Thyroid gland (tissue), 4 donors: ENCODE measurements around the gene HMX3. TPM values are rescaled to one million over a fixed set of nuclear protein-coding genes. Genes with fewer than 3 reads are reported as not detected.
A peak's percentile ranks its signal among the peaks of the same experiment; 100 is the strongest.

Experiments
- DNase-seq, 2 donors: peaks; one replicate each; pipeline ENCODE4 v3.0.0-alpha.2; 2019
- H3K27ac ChIP-seq, 3 donors: fragments of 200-600 bp; sonication (generic); 1 replicate in 2 of 3; 2 replicates in 1 of 3; pipeline ENCODE4 v1.5.1; 2016 to 2019; ENCODE audit warnings: mild to moderate bottlenecking in 1 of 3, moderate library complexity in 1 of 3
- H3K27me3 ChIP-seq: fragments of 200-600 bp; sonication (generic); one replicate; pipeline ENCODE4 v1.5.1; 2019
- H3K36me3 ChIP-seq, 2 donors: fragments of 200-600 bp; sonication (generic); one replicate each; pipeline ENCODE4 v1.5.1; 2016 to 2019
- H3K4me1 ChIP-seq, 2 donors: fragments of 200-600 bp; sonication (generic); one replicate each; pipeline ENCODE4 v1.5.1; 2017 to 2019
- H3K4me3 ChIP-seq, 3 donors: fragments of 200-600 bp; sonication (generic); replicated peaks in 1 of 3; 1 replicate in 2 of 3; 2 replicates in 1 of 3; pipeline ENCODE4 v1.5.1; 2016; ENCODE audit warnings: mild to moderate bottlenecking in 1 of 3
- H3K9me3 ChIP-seq: fragments of 200-600 bp; sonication (generic); one replicate; pipeline ENCODE4 v1.5.1; 2017
- POLR2A ChIP-seq, 2 donors: fragments of 450-650 bp; IDR thresholded peaks; one replicate each; pipeline ENCODE4 v1.6.1; 2017; ENCODE audit warnings: antibody characterized with exemption in 2 of 2, mild to moderate bottlenecking in 2 of 2, moderate library complexity in 1 of 2
- WGBS, 2 donors: methylation state at CpG; one replicate each; pipeline ENCODE4 v1.1.5; 2017; 5-methylcytosine and 5-hydroxymethylcytosine counted together
- intact Hi-C: fragments of 100-400 bp; cut with DNase I; formaldehyde crosslinking; loops from one replicate; pipeline ENCODE4 v1.15.1; 2023
- total RNA-seq, 4 donors: library from RNA; depleted of rRNA; stranded (reverse); fragments of >200 nt; gene quantifications; one replicate each; pipeline ENCODE4 v1.2.3, GENCODE V29; 2016
- TF ChIP-seq, protein P1 (sequence below), 6 experiments: fragments of 200-600 bp in 3 of 6; fragments of 450-650 bp in 3 of 6; sonication (generic) in 3 of 6; IDR thresholded peaks; one replicate each; pipeline ENCODE4 v1.5.1; 2016 to 2019; ENCODE audit warnings: antibody characterized with exemption in 6 of 6, mild to moderate bottlenecking in 2 of 6, inconsistent platforms in 1 of 6, moderate library complexity in 1 of 6

The HMX3 gene
- total RNA-seq, result not detected

DNA sequence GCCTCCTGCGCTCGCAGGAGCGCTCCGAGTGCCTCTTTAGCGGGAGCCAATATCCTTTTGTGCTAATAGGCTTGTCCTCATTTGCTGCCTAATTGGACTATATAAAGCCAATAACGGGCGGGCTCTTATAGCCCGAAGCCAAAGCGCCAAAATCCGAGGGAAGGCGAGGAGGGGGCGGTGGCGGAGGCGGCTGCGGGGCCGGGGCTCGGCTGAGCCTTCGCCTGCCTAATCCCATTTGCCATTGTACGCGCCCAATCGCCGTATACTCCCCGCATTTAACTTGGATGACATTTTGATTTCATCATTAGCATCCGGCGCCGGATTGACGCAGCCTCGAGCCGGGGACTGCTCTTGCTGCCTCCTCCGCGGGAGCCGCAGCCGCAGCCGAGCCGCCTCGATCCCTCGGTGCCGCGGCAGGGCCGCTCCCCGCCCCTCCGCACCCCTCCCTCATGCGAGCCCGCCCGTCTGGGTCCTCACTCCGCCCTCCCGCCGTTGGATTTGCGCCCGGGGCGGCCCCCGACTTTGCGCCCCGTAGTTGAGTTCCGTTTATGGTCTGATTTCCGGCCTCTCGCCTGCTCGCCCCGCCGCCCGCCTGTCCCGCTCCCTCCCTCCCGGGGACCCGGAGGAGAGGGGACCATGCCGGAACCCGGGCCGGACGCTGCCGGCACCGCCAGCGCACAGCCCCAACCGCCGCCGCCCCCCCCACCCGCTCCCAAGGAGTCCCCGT lies at the start of gene HMX3:
Gene HMX3, plus strand, starts transcription at position 556 of the 727 bp plus-strand sequence. Its CDS starts 81 bp downstream, at position 637.
- Histone ChIP-seq H3K4me3 (peak within 1 kb of the TSS in 1 of 3 donors; percentile 13), H3K9me3 (no peaks in the 10 kb centered on the region), H3K36me3 (no peaks in the 10 kb centered on the region), H3K4me1 (peaks cover 35 to 58% of the 10 kb centered on the region in 2 donors), H3K27ac (no peak within 1 kb of the TSS), H3K27me3 (peaks cover 67% of the 10 kb centered on the region)
- TF ChIP-seq, protein P1, sequence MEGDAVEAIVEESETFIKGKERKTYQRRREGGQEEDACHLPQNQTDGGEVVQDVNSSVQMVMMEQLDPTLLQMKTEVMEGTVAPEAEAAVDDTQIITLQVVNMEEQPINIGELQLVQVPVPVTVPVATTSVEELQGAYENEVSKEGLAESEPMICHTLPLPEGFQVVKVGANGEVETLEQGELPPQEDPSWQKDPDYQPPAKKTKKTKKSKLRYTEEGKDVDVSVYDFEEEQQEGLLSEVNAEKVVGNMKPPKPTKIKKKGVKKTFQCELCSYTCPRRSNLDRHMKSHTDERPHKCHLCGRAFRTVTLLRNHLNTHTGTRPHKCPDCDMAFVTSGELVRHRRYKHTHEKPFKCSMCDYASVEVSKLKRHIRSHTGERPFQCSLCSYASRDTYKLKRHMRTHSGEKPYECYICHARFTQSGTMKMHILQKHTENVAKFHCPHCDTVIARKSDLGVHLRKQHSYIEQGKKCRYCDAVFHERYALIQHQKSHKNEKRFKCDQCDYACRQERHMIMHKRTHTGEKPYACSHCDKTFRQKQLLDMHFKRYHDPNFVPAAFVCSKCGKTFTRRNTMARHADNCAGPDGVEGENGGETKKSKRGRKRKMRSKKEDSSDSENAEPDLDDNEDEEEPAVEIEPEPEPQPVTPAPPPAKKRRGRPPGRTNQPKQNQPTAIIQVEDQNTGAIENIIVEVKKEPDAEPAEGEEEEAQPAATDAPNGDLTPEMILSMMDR (IDR thresholded peaks at IDR 0.05), result no peak
- TF ChIP-seq POLR2A (IDR thresholded peaks at IDR 0.05), result no peak
- DNase-seq, result no peak
- intact Hi-C loops, result no loop called here
- WGBS, 2 donors, result 2 to 4% methylated on average over 31 to 60 of the region's 76 CpGs

DNA sequence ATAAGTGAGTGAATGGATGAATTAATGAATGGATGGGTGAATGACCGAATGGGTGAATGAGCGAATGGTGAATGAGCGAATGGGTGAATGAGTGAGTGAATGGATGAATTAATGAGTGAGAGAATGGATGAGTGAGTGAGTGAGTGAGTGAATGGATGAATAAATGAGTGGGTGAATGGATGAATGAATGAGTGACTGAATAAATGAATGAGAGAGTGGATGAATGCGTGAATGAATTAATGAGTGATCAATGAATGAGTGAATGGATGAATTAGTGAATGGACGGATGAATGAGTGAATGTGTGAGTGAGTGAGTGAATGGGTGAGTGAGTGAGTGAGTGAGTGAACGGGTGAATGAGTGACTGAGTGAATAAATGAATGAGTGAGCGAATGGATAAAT lies 49.5 kb upstream of the HMX3 start:
- intact Hi-C loops, result no loop called here
- WGBS, 2 donors, result 90 to 91% methylated on average over 7 of the region's 7 CpGs

DNA sequence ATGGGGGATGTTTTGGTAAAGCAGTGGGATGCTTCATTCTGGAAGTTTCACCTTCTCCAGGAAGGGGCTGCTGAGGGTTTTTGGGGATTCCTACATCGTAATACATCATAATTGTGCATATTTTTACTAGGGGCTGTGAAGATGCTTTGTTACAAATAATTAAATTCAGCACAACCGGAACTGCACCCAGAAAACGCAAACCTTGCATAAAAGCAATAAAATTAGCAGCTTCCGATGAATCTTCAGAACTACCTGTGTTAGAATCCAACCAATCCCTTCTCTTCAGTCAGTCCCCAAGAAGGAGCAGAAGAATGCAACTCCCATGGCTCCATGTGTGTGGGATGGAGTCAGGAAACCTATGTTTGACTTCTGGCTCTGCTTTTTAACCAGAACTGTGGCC lies 48.4 kb upstream of the HMX3 start:
- 91 to 92% methylated on average over 4 of the region's 4 CpGs for WGBS, 2 donors
- no peaks in the 10 kb centered on the region for H3K36me3 ChIP-seq
- no peak overlapping the region for H3K4me3 ChIP-seq
- no peak overlapping the region for H3K27ac ChIP-seq
- H3K4me1 ChIP-seq, result no peaks in the 10 kb centered on the region
- no peak for TF ChIP-seq POLR2A (IDR thresholded peaks at IDR 0.05)
- TF ChIP-seq, protein P1 (IDR thresholded peaks at IDR 0.05), result no peak
- DNase-seq, result no peak
- H3K27me3 ChIP-seq, result no peaks in the 10 kb centered on the region
- intact Hi-C loops, result no loop called here
- no peaks in the 10 kb centered on the region for H3K9me3 ChIP-seq

More for the DNA sequence above, 49.5 kb upstream of the HMX3 start:
- TF ChIP-seq, protein P1 (IDR thresholded peaks at IDR 0.05), result no peak
- Histone ChIP-seq H3K27ac (no peak overlapping the region), H3K27me3 (no peaks in the 10 kb centered on the region), H3K9me3 (no peaks in the 10 kb centered on the region), H3K36me3 (no peaks in the 10 kb centered on the region), H3K4me3 (no peak overlapping the region), H3K4me1 (no peaks in the 10 kb centered on the region)
- no peak for DNase-seq

DNA sequence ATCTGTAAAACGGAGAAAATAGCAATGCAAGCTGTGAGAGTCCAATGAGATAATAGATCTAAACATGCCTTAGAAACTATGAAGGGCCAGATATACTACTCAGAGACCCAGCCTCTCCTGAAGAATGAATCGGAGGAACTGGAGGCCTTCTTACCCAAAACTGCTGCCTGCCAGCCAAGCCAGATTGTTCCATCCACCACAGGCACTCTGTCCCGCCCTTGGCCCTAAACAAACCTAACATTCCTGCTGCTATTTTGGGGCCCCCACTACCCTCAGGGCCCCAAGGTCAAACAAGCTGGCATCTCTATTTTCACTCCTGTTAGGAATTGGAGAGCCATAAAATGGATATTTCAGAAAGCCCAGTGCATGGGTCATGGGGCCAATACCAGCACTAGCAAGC lies 48.0 kb upstream of the HMX3 start:
- Histone ChIP-seq H3K27ac (no peak overlapping the region), H3K9me3 (no peaks in the 10 kb centered on the region), H3K36me3 (no peaks in the 10 kb centered on the region), H3K4me3 (no peak overlapping the region), H3K27me3 (no peaks in the 10 kb centered on the region), H3K4me1 (no peaks in the 10 kb centered on the region)
- intact Hi-C loops, result no loop called here
- DNase-seq, result no peak
- TF ChIP-seq, protein P1 (IDR thresholded peaks at IDR 0.05), result no peak
- TF ChIP-seq POLR2A (IDR thresholded peaks at IDR 0.05), result no peak
- 72 to 78% methylated on average over 3 of the region's 3 CpGs for WGBS, 2 donors

DNA sequence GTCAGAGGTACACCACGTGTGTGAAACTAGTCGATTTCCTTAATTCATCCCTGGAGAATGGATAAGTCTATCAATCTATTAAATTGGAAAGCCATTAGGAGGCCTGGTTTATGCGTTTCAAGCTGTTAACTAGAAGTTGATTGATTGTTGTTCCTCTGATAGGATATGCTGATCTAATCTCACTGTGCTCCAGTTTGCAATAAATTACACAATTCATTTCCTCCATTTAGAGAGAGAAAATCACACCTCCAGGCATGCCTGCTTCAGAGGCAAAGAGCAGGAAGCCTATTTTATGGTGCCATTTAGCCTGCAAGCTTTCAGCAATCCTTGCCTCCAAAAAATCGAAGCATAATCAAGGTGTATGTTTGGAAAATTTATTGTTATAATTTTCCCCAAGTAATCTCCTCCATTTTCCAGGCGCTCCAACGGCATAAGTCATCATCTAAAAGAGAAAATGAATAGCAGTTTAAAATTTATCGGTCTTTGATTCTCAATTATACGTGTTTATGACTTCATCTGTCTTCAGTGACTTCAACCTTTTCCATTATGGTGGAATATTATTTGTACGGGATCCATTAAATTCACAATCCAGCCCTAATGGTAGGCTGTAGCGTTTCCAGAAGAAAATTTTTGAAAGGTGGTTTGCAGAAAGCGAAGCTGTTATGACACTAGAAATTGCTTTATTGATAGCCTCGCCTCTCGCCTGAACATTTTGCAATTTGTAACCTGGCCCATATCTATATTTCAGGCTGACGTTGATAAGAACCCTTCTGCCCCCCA lies 42.9 kb upstream of the HMX3 start:
- no peaks in the 10 kb centered on the region for H3K36me3 ChIP-seq
- no peak for DNase-seq
- intact Hi-C loops, result no loop called here
- WGBS, 2 donors, result 73 to 83% methylated on average over 14 of the region's 14 CpGs
- H3K4me3 ChIP-seq, result no peak overlapping the region
- no peaks in the 10 kb centered on the region for H3K4me1 ChIP-seq
- H3K27me3 ChIP-seq, result no peaks in the 10 kb centered on the region
- no peaks in the 10 kb centered on the region for H3K9me3 ChIP-seq
- no peak for TF ChIP-seq POLR2A (IDR thresholded peaks at IDR 0.05)
- TF ChIP-seq, protein P1 (IDR thresholded peaks at IDR 0.05), result no peak
- H3K27ac ChIP-seq, result no peak overlapping the region
